ENCODE data around the gene ABCA6. TPM values are rescaled to one million over a fixed set of nuclear protein-coding genes. Genes with fewer than 3 reads are reported as not detected.

Gene ABCA6
- total RNA-seq, 2 donors from 2014 or later, result not detected

DNA sequence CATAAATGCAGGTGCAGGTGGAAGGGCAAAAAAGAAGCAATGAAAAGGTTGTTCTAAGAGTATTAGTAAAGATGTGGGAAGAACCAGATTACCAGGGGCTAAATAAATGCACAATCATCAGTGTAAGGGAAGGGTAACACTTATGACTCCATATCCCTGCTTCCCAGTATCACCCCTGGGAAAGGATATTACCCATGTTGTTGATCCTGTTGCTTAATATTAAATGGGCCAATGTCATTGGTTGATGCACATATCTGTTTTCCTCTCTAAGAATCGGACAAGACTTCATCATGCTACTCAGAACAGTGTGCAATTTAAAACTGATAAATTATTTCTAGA lies 34.7 kb upstream of the ABCA6 start:
- WGBS, 2 experiments (ENCODE audit: insufficient coverage in 1 of 2, insufficient read length in 1 of 2), result 100% methylated on average over 1 of the region's 1 CpG; no CpG with 5 or more reads in 1 of the 2 experiments

DNA sequence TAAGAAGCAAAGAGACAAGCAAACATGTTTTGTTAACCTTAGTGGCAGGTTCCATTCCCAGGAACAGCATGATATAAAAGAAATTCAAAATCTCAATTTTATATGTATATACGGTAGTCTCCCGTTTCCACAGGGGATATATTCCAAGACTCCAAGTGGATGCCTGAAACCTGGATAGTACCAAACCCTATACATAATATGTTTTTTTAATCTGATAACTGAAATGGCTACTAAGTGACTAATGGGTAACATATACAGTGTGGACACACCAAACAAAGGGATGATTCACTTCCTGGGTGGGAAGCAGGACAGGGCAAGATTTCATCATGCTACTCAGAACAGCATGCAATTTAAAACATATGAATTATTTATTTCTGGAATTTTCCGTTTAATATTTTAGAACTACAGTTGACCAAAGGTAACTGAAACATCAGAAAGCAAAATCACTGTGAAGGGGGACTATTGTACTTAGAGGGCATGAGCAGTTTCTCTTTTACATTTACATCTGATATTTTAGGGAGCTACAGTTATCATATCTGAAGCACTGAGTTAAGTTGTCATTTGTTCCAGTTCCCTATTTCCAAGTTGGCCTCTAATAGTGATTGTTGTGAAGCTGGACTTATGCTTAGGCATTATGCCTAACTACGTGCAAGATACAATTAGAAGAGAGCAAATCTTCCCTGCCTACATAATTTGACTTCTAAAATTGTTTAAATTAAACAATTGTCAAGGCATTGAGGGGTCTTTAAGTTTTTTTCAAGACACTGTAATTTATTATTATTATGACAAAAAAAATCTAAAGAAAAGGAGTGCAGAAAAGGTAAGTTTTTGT lies 34.1 kb upstream of the ABCA6 start:
- no peak overlapping the region for H3K27ac Mint-ChIP-seq
- no peak overlapping the region for H3K27ac ChIP-seq (ENCODE audit: low read depth, low read length)

More for the DNA sequence above, 34.7 kb upstream of the ABCA6 start:
- H3K27ac Mint-ChIP-seq, result no peak overlapping the region
- H3K27me3 ChIP-seq (ENCODE audit: control insufficient read depth, insufficient read depth, low read length, poor library complexity, severe bottlenecking), result no peaks in the 10 kb centered on the region
- no peak overlapping the region for H3K9ac ChIP-seq (ENCODE audit: extremely low read depth, low read length, poor library complexity, severe bottlenecking)
- H3K4me3 ChIP-seq (ENCODE audit: low read length), result no peak overlapping the region
- H3K4me3 Mint-ChIP-seq, result no peak overlapping the region
- H3K4me1 Mint-ChIP-seq, result no peaks in the 10 kb centered on the region
- no peaks in the 10 kb centered on the region for H3K27me3 Mint-ChIP-seq (ENCODE audit: insufficient read depth)
- no peaks in the 10 kb centered on the region for H3K9me3 Mint-ChIP-seq
- TF ChIP-seq, protein P1, sequence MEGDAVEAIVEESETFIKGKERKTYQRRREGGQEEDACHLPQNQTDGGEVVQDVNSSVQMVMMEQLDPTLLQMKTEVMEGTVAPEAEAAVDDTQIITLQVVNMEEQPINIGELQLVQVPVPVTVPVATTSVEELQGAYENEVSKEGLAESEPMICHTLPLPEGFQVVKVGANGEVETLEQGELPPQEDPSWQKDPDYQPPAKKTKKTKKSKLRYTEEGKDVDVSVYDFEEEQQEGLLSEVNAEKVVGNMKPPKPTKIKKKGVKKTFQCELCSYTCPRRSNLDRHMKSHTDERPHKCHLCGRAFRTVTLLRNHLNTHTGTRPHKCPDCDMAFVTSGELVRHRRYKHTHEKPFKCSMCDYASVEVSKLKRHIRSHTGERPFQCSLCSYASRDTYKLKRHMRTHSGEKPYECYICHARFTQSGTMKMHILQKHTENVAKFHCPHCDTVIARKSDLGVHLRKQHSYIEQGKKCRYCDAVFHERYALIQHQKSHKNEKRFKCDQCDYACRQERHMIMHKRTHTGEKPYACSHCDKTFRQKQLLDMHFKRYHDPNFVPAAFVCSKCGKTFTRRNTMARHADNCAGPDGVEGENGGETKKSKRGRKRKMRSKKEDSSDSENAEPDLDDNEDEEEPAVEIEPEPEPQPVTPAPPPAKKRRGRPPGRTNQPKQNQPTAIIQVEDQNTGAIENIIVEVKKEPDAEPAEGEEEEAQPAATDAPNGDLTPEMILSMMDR (conservative IDR thresholded peaks at IDR 0.05), result no peak
- no peaks in the 10 kb centered on the region for H3K36me3 ChIP-seq (ENCODE audit: control insufficient read depth, insufficient read depth, low read length)
- no peaks in the 10 kb centered on the region for H3K36me3 Mint-ChIP-seq (ENCODE audit: low read depth)
- no peak overlapping the region for H3K27ac ChIP-seq (ENCODE audit: low read depth, low read length)
- no peak for DNase-seq
- no peaks in the 10 kb centered on the region for H3K9me3 ChIP-seq (ENCODE audit: control insufficient read depth, low read length)
- H3K4me1 ChIP-seq (ENCODE audit: control insufficient read depth, insufficient read depth, low read length), result no peaks in the 10 kb centered on the region

DNA sequence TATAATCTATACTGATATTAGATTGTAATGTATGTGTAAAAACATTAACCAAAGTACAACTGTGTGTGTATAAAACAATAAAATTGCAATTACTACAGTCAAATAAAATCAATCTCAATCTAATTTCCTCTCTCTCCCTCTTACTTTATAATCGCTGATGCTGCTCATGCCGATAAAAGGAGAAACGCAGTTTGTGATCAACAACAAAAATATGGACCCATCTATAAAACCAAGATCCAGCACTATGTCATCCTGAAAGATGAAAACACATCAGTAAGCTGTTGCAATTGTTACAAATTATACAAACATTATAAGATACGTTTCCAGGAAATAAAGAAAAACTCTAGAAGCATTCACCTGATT lies 33.5 kb upstream of the ABCA6 start:
- DNase-seq, result no peak
- Mint-ChIP-seq H3K27me3 (ENCODE audit: insufficient read depth) (no peaks in the 10 kb centered on the region), H3K36me3 (ENCODE audit: low read depth) (no peaks in the 10 kb centered on the region), H3K27ac (no peak overlapping the region), H3K4me1 (no peaks in the 10 kb centered on the region), H3K4me3 (no peak overlapping the region), H3K9me3 (no peaks in the 10 kb centered on the region)
- 88 to 93% methylated on average over 4 of the region's 4 CpGs for WGBS, 2 experiments (ENCODE audit: insufficient coverage in 1 of 2, insufficient read length in 1 of 2)
- Histone ChIP-seq H3K27ac (ENCODE audit: low read depth, low read length) (no peak overlapping the region), H3K9me3 (ENCODE audit: control insufficient read depth, low read length) (no peaks in the 10 kb centered on the region), H3K36me3 (ENCODE audit: control insufficient read depth, insufficient read depth, low read length) (no peaks in the 10 kb centered on the region), H3K9ac (ENCODE audit: extremely low read depth, low read length, poor library complexity, severe bottlenecking) (no peak overlapping the region), H3K4me3 (ENCODE audit: low read length) (no peak overlapping the region), H3K4me1 (ENCODE audit: control insufficient read depth, insufficient read depth, low read length) (no peaks in the 10 kb centered on the region), H3K27me3 (ENCODE audit: control insufficient read depth, insufficient read depth, low read length, poor library complexity, severe bottlenecking) (no peaks in the 10 kb centered on the region)
- TF ChIP-seq, protein P1 (conservative IDR thresholded peaks at IDR 0.05), result no peak

More for the DNA sequence above, 34.1 kb upstream of the ABCA6 start:
- H3K4me3 Mint-ChIP-seq, result no peak overlapping the region
- H3K36me3 ChIP-seq (ENCODE audit: control insufficient read depth, insufficient read depth, low read length), result no peaks in the 10 kb centered on the region
- H3K27me3 Mint-ChIP-seq (ENCODE audit: insufficient read depth), result no peaks in the 10 kb centered on the region
- H3K4me1 ChIP-seq (ENCODE audit: control insufficient read depth, insufficient read depth, low read length), result no peaks in the 10 kb centered on the region
- TF ChIP-seq, protein P1 (conservative IDR thresholded peaks at IDR 0.05), result no peak
- no peaks in the 10 kb centered on the region for H3K9me3 ChIP-seq (ENCODE audit: control insufficient read depth, low read length)
- no peak for DNase-seq
- 88% methylated on average over 4 of the region's 4 CpGs; no CpG with 5 or more reads in 1 of the 2 experiments for WGBS, 2 experiments (ENCODE audit: insufficient coverage in 1 of 2, insufficient read length in 1 of 2)
- no peaks in the 10 kb centered on the region for H3K9me3 Mint-ChIP-seq
- H3K9ac ChIP-seq (ENCODE audit: extremely low read depth, low read length, poor library complexity, severe bottlenecking), result no peak overlapping the region
- H3K36me3 Mint-ChIP-seq (ENCODE audit: low read depth), result no peaks in the 10 kb centered on the region
- H3K4me1 Mint-ChIP-seq, result no peaks in the 10 kb centered on the region
- no peaks in the 10 kb centered on the region for H3K27me3 ChIP-seq (ENCODE audit: control insufficient read depth, insufficient read depth, low read length, poor library complexity, severe bottlenecking)
- no peak overlapping the region for H3K4me3 ChIP-seq (ENCODE audit: low read length)
